Chondrocyte (in vitro differentiated cells): ENCODE data around the gene GABRB3. TPM values are rescaled to one million over a fixed set of nuclear protein-coding genes. Genes with fewer than 3 reads are reported as not detected.

Source experiments
- DNase-seq: peaks from one replicate; pipeline ENCODE4 v3.0.0; 2021; ENCODE audit warnings: mixed read lengths, low spot score
- H3K27ac Mint-ChIP-seq: one replicate; pipeline ENCODE4 v1.8.0; 2021; ENCODE audit warnings: mild to moderate bottlenecking, moderate library complexity, mixed read lengths; ENCODE audit not compliant: unreplicated experiment
- H3K27me3 Mint-ChIP-seq: 2 replicates; pipeline ENCODE4 v1.8.0; 2021; ENCODE audit warnings: low read depth, mixed read lengths
- H3K36me3 Mint-ChIP-seq: 2 replicates; pipeline ENCODE4 v1.8.0; 2021; ENCODE audit warnings: low read depth, mixed read lengths
- H3K4me1 Mint-ChIP-seq: 2 replicates; pipeline ENCODE4 v1.8.0; 2021; ENCODE audit warnings: low read depth, mild to moderate bottlenecking, mixed read lengths
- H3K4me3 Mint-ChIP-seq: one replicate; pipeline ENCODE4 v1.8.0; 2021; ENCODE audit warnings: mild to moderate bottlenecking, moderate library complexity, mixed read lengths; ENCODE audit not compliant: unreplicated experiment
- H3K9me3 Mint-ChIP-seq: 2 replicates; pipeline ENCODE4 v1.8.0; 2021; ENCODE audit warnings: low read depth, mixed read lengths
- CTCF ChIP-seq: fragments of 200-600 bp; sonication (generic); IDR thresholded peaks from 2 replicates; pipeline ENCODE4 v1.5.0; 2021; ENCODE audit warnings: antibody characterized with exemption, mild to moderate bottlenecking, moderate library complexity
- total RNA-seq: library from RNA; stranded (reverse); gene quantifications from 3 replicates; pipeline ENCODE4 v1.2.1, GENCODE V29; 2021

The GABRB3 gene
- total RNA-seq, 1 donor from 2014 or later: 1.6 TPM

- Mint-ChIP-seq H3K27ac (no peak overlapping the region), H3K4me3 (no peak overlapping the region), H3K9me3 (peaks cover 18% of the 10 kb centered on the region), H3K36me3 (peaks cover 3% of the 10 kb centered on the region), H3K4me1 (no peaks in the 10 kb centered on the region), H3K27me3 (no peaks in the 10 kb centered on the region)
- DNase-seq: no peak
- TF ChIP-seq CTCF: no peak
These were observed 151.1 kb downstream of the GABRB3 start for GRCh38 chr15:26621816-26622215.

- Mint-ChIP-seq H3K9me3 (peaks cover 11% of the 10 kb centered on the region), H3K27ac (no peak overlapping the region), H3K36me3 (peaks cover 3% of the 10 kb centered on the region), H3K4me1 (no peaks in the 10 kb centered on the region), H3K4me3 (no peak overlapping the region), H3K27me3 (no peaks in the 10 kb centered on the region)
- DNase-seq: no peak
- no peak for TF ChIP-seq CTCF
These were observed 152.1 kb downstream of the GABRB3 start for GRCh38 chr15:26620528-26621458.

GRCh38 chr15:26615927-26616302, 157.0 kb downstream of the GABRB3 start:
- Mint-ChIP-seq H3K36me3 (peaks cover 3% of the 10 kb centered on the region), H3K4me1 (no peaks in the 10 kb centered on the region), H3K4me3 (no peak overlapping the region), H3K9me3 (peaks cover 16% of the 10 kb centered on the region), H3K27ac (no peak overlapping the region), H3K27me3 (no peaks in the 10 kb centered on the region)
- no peak for DNase-seq
- no peak for TF ChIP-seq CTCF

GRCh38 chr15:26615188-26615926, 157.5 kb downstream of the GABRB3 start:
- Mint-ChIP-seq H3K36me3 (peaks cover 3% of the 10 kb centered on the region), H3K27ac (no peak overlapping the region), H3K27me3 (no peaks in the 10 kb centered on the region), H3K9me3 (peaks cover 16% of the 10 kb centered on the region), H3K4me1 (no peaks in the 10 kb centered on the region), H3K4me3 (no peak overlapping the region)
- TF ChIP-seq CTCF: no peak
- DNase-seq: no peak

- H3K27me3 Mint-ChIP-seq: no peaks in the 10 kb centered on the region
- H3K4me1 Mint-ChIP-seq: no peaks in the 10 kb centered on the region
- H3K36me3 Mint-ChIP-seq: peaks cover 1% of the 10 kb centered on the region
- DNase-seq: no peak
- no peak for TF ChIP-seq CTCF
- H3K9me3 Mint-ChIP-seq: peaks cover 20% of the 10 kb centered on the region
- H3K27ac Mint-ChIP-seq: no peak overlapping the region
- no peak overlapping the region for H3K4me3 Mint-ChIP-seq
These were observed 158.1 kb downstream of the GABRB3 start for GRCh38 chr15:26614734-26615133.
